ENCODE data around the gene COL12A1. TPM values are rescaled to one million over a fixed set of nuclear protein-coding genes. Genes with fewer than 3 reads are reported as not detected.

The COL12A1 gene
- total RNA-seq, 1 experiment from 2014 or later, result 9.5 TPM

- no TSS peak for BruUV-seq (replicated peaks)
- H3K4me3 ChIP-seq (ENCODE audit: low read depth, low read length, poor library complexity, severe bottlenecking), result peak overlapping the region; percentile 53
- H3K27me3 ChIP-seq (replicated peaks; ENCODE audit: insufficient read depth, low read depth, low read length, poor library complexity), result peaks cover 22% of the 10 kb centered on the region
- H3K36me3 ChIP-seq (ENCODE audit: insufficient read depth, low read length, poor library complexity, severe bottlenecking), result no peaks in the 10 kb centered on the region
- CTCF ChIA-PET, result interaction anchor here (0.5 kb wide), 1 partner anchor 1237 kb away, joined by 3 read pairs; no protein-coding TSS in a partner anchor
- DNase-seq (ENCODE audit: low spot score), result no peak
- TF ChIP-seq CTCF (conservative IDR thresholded peaks at IDR 0.05; ENCODE audit: low read depth, low read length) (no peak), EZH2 (IDR thresholded peaks at IDR 0.05; ENCODE audit: borderline replicate concordance, low read depth, low read length, poor library complexity, severe bottlenecking) (no peak)
- intact Hi-C loops (cut with micrococcal nuclease; ENCODE audit: unreplicated experiment), result loop anchor here (10.0 kb wide), 2 partner anchors 462 to 632 kb away; no protein-coding TSS in a partner anchor
- POLR2A ChIA-PET (ENCODE audit: low non-redundant PET), result no interaction called here
- H3K4me1 ChIP-seq (ENCODE audit: insufficient read depth, low read length, poor library complexity, severe bottlenecking), result peaks cover 27% of the 10 kb centered on the region
- H3K27ac ChIP-seq (ENCODE audit: low read depth, low read length, poor library complexity, severe bottlenecking), result no peak overlapping the region
- H3K9me3 ChIP-seq (ENCODE audit: low read depth, low read length, poor library complexity, severe bottlenecking), result no peaks in the 10 kb centered on the region
Observed at GRCh38 chr6:75206576-75207342, 906 bp upstream of the COL12A1 start.

DNA sequence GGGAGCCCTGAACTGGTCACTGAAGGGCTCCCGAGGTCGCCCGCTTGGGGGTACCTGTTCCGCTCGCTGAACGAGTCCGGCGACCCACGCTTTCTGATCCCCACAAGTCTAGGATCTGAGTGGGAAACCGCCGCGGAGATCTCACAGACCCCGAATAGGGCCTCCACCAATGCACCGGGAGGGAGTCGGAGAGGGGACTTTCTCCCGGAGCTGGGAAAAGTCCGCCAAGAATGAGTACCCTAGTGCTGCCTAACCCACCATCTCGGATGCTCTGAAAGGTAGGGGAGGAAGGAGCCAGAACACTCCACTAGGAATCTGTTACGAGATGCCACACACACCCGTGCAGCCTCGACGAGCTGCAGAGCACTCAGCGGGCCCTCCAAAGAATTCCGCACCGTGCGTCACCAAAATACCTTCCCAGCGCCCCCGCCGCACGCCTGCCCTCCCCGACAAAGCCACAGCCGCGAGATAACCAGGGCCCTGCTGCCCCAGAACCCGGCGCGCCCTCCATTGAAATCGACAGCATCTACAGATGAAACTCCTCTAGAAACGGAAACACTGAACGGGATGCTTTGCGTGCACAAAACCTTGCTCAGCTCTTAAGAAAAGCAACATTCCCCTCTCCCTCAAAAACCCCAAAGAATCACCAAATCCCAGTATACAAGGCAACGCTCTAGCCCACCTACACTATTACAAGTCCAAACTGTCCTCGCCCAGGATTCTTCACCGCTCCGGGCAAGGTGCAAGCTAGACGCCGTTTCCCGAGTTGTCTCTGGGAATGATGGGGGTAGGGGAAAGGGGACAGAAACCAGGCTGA is 686 bp downstream of the COL12A1 start:
- Histone ChIP-seq H3K27ac (ENCODE audit: low read depth, low read length, poor library complexity, severe bottlenecking) (no peak overlapping the region), H3K9me3 (ENCODE audit: low read depth, low read length, poor library complexity, severe bottlenecking) (no peaks in the 10 kb centered on the region), H3K36me3 (ENCODE audit: insufficient read depth, low read length, poor library complexity, severe bottlenecking) (no peaks in the 10 kb centered on the region), H3K27me3 (replicated peaks; ENCODE audit: insufficient read depth, low read depth, low read length, poor library complexity) (peaks cover 22% of the 10 kb centered on the region), H3K4me1 (ENCODE audit: insufficient read depth, low read length, poor library complexity, severe bottlenecking) (peaks cover 18% of the 10 kb centered on the region), H3K4me3 (ENCODE audit: low read depth, low read length, poor library complexity, severe bottlenecking) (peak overlapping the region; percentile 53)
- DNase-seq (ENCODE audit: low spot score), result peak; percentile 43
- no TSS peak for BruUV-seq (replicated peaks)
- POLR2A ChIA-PET (ENCODE audit: low non-redundant PET), result no interaction called here
- intact Hi-C loops (cut with micrococcal nuclease; ENCODE audit: unreplicated experiment), result loop anchor here (1.0 to 10.0 kb wide), 6 partner anchors 268 to 1008 kb away; no protein-coding TSS in a partner anchor
- TF ChIP-seq EZH2 (IDR thresholded peaks at IDR 0.05; ENCODE audit: borderline replicate concordance, low read depth, low read length, poor library complexity, severe bottlenecking) (no peak), CTCF (conservative IDR thresholded peaks at IDR 0.05; ENCODE audit: low read depth, low read length) (no peak)
- CTCF ChIA-PET, result interaction anchor here (1.2 to 2.5 kb wide), 3 partner anchors 265 to 1466 kb away, joined by 4 to 6 read pairs (median 4); no protein-coding TSS in a partner anchor

GRCh38 chr6:75204217-75204958 is 1.5 kb downstream of the COL12A1 start:
- TSS peak; percentile 37 for BruUV-seq (replicated peaks)
- peaks cover 18% of the 10 kb centered on the region for H3K4me1 ChIP-seq (ENCODE audit: insufficient read depth, low read length, poor library complexity, severe bottlenecking)
- no peaks in the 10 kb centered on the region for H3K36me3 ChIP-seq (ENCODE audit: insufficient read depth, low read length, poor library complexity, severe bottlenecking)
- no peaks in the 10 kb centered on the region for H3K9me3 ChIP-seq (ENCODE audit: low read depth, low read length, poor library complexity, severe bottlenecking)
- peak overlapping the region; percentile 53 for H3K4me3 ChIP-seq (ENCODE audit: low read depth, low read length, poor library complexity, severe bottlenecking)
- H3K27ac ChIP-seq (ENCODE audit: low read depth, low read length, poor library complexity, severe bottlenecking), result no peak overlapping the region
- ChIA-PET POLR2A (ENCODE audit: low non-redundant PET) (no interaction called here), CTCF (interaction anchor here (1.2 to 2.5 kb wide), 5 partner anchors 264 to 1466 kb away, joined by 4 to 6 read pairs (median 6); no protein-coding TSS in a partner anchor)
- intact Hi-C loops (cut with micrococcal nuclease; ENCODE audit: unreplicated experiment), result loop anchor here (1.0 to 10.0 kb wide), 6 partner anchors 267 to 1007 kb away; no protein-coding TSS in a partner anchor
- TF ChIP-seq CTCF (conservative IDR thresholded peaks at IDR 0.05; ENCODE audit: low read depth, low read length) (peak; percentile 85), EZH2 (IDR thresholded peaks at IDR 0.05; ENCODE audit: borderline replicate concordance, low read depth, low read length, poor library complexity, severe bottlenecking) (peak; percentile 42)
- peak; percentile 90 for DNase-seq (ENCODE audit: low spot score)
- peaks cover 22% of the 10 kb centered on the region for H3K27me3 ChIP-seq (replicated peaks; ENCODE audit: insufficient read depth, low read depth, low read length, poor library complexity)
